Measurements from ENCODE around the gene PEDS1. TPM values are rescaled to one million over a fixed set of nuclear protein-coding genes. Genes with fewer than 3 reads are reported as not detected.

Gene PEDS1
- total and polyA plus RNA-seq, 2 of the 13 experiments (the other 11 are each of a cell fraction or from before 2014, with no cell fraction given): 30.5 to 93.9 TPM

GRCh38 chr20:50112512-50113419, 40.8 kb downstream of the PEDS1 start, which contains the start of gene UBE2V1 (continued):
- TF ChIP-seq ZNF10 (CRISPR knock-in tag; IDR thresholded peaks at IDR 0.05; ENCODE audit: borderline replicate concordance, low read depth): no peak
- TF ChIP-seq NR0B2 (CRISPR knock-in tag; IDR thresholded peaks at IDR 0.05): peak; percentile 91; the same call in 1 of the 2 replicates
- TF ChIP-seq ZNF782 (CRISPR knock-in tag; IDR thresholded peaks at IDR 0.05; ENCODE audit: borderline replicate concordance): peak; percentile 54
- 0 out of 2 replicates have a peak, but pooled peaks have one; percentile 36 for TF ChIP-seq PRDM10 (CRISPR knock-in tag; IDR thresholded peaks at IDR 0.05; ENCODE audit: low read depth)
- TF ChIP-seq FOXO4 (CRISPR knock-in tag; conservative IDR thresholded peaks at IDR 0.05): 0 out of 2 replicates have a peak, but pooled peaks have one; percentile 92
- TF ChIP-seq HOXD1 (CRISPR knock-in tag; IDR thresholded peaks at IDR 0.05): peak; percentile 55
- peak; percentile 41; the same call in 1 of the 2 replicates for TF ChIP-seq ZNF503 (CRISPR knock-in tag; IDR thresholded peaks at IDR 0.05)
- 0 out of 2 replicates have a peak, but pooled peaks have one; percentile 9 for TF ChIP-seq AHDC1 (CRISPR knock-in tag; IDR thresholded peaks at IDR 0.05; ENCODE audit: borderline replicate concordance)
- TF ChIP-seq ZNF207 (IDR thresholded peaks at IDR 0.05; ENCODE audit: borderline replicate concordance): no peak
- peak; percentile 72 for TF ChIP-seq ZNF275 (CRISPR knock-in tag; IDR thresholded peaks at IDR 0.05; ENCODE audit: borderline replicate concordance)
- no peak; the same call in 1 of the 2 replicates for TF ChIP-seq NCOA1 (CRISPR knock-in tag; IDR thresholded peaks at IDR 0.05)

All from HepG2 (cell line).